ENCODE data around the gene MEF2B.

MEF2B gene

GRCh38 chr19:19096641-19097627, 73.1 kb downstream of the MEF2B start:
- DNase-seq, result no peak

- DNase-seq, result no peak
Measured at GRCh38 chr19:19095691-19096090, 74.4 kb downstream of the MEF2B start.
